Stimulated activated CD4-positive, alpha-beta T cell treated with anti-CD3 and anti-CD28 coated beads, Interleukin-2, amount 100 ng/mL, for 4 hours (primary cell): ENCODE measurements around the gene ZNF536.
"Not testable (repeated sequence)": the region's sequence is repeated elsewhere in the genome, so short reads cannot be mapped to it uniquely, and the experiment has no call there.

Experiments
- DNase-seq: peaks from one replicate; pipeline ENCODE4 v3.0.0-alpha.2; 2020; ENCODE audit warnings: low read depth

ZNF536 gene

GRCh38 chr19:30388819-30389218, 16.6 kb downstream of the ZNF536 start:
- DNase-seq: no peak

DNA sequence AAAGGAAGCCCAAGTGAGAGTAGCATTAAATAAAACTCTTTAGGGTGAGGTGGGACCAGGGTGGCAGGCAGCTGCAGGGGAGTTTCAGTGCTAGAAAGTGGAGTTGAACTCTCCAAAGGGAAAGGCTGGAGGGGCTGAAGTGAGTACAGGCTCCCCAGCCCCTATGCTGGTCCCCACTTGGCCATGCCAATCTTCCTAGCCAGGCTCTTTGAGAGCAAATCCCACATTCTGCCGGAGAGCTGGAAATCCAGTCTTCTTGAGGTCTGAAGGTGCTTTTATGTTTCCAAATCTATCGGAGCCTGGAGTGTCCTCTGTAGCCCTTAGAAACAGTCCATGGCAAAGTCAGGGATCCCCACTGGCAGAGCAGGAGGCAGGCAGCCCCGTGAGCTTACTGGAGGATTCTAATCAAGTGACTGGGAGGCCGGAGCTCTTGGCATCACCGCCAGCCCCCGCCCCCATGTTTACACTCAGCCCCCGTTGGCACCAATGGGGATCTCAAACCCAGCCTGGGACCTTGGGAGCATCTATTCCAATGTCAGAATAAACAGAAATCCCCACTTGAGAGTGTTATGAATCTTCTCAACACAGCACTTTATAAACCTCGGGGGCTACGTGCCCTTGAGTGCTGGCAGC, 18.3 kb downstream of the ZNF536 start:
- no peak for DNase-seq

DNA sequence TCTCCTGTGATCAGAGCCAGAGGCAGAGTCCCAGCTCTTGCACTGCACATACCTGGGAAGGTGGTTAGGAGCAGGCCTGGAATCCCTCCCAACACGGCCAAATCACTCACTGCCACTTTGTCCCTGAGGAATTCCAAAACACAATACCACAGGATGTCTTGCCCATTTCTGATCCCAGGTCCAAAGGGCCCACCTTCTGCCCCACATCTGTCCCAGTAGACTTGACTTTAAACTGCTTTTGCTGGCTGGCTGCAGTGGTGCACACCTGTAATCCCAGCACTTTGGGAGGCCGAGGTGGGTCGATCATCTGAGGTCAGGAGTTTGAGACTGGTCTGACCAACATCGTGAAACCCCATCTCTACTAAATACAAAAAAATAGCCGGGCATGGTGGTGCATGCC, 18.9 kb downstream of the ZNF536 start:
- no peak for DNase-seq

GRCh38 chr19:30391554-30392551, 19.7 kb downstream of the ZNF536 start:
- no peak for DNase-seq

DNA sequence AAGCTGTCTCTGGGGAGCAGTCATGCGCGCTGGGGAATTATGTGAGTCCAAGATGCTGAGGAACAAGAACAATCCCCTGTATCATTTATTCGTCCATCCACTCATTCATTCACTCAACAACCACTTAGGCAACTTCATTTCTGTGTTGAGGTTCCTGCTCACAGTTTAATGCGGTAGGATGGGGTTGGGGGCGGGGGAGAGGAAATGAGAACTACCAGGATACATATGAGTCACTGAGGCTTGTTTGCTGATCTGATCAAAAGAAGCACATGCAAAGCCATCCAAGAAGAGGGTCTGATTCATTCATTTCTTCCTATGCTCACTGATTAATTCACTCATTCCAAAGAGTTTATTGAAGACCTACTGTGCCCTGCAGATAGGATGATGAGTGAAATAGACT, 20.9 kb downstream of the ZNF536 start:
- no peak for DNase-seq

- no peak for DNase-seq
Measured at GRCh38 chr19:30393729-30394480, 21.7 kb downstream of the ZNF536 start.

DNA sequence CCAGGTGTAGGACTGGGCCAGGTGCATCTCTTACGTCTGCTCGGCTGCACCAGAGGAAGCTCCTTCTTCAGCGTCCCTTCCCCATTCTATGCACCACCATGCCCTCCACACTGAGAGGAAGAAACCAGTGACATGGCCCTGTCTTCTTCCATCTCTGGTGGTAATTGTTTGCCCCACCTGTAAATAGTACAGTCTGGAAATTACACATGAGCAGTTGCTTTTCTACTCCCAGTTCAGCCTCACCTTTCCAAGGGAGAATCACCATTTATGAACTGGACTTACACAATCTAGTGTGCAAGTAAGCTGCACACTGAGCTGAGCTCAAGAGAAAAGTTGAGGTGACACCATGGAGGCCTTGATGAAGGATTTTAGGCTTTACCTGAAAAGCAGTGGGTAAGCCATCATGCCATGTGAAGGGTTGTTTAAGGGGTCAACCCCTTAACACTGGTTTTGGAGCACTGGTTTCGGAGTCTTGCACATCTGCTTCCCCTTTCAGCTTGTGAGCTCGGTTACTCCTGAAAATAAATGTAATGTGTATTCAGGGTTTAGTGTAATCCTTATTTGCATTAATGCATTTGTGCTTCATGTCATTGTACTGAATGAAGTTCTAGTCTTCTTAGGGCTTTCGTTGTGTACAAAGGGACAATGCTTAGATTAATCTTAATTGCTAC, 22.4 kb downstream of the ZNF536 start:
- no peak for DNase-seq

- DNase-seq: no peak
Measured at GRCh38 chr19:30395283-30395682, 23.1 kb downstream of the ZNF536 start.

- not testable (repeated sequence) for DNase-seq
Measured at GRCh38 chr19:30398539-30398938, 26.4 kb downstream of the ZNF536 start.

GRCh38 chr19:30401956-30402355, 29.8 kb downstream of the ZNF536 start:
- no peak for DNase-seq

GRCh38 chr19:30402436-30403202, 30.4 kb downstream of the ZNF536 start:
- no peak for DNase-seq

- no peak for DNase-seq
Measured at GRCh38 chr19:30403203-30403985, 31.2 kb downstream of the ZNF536 start.

- DNase-seq: no peak
Measured at GRCh38 chr19:30406220-30407067, 34.3 kb downstream of the ZNF536 start.

- no peak for DNase-seq
Measured at GRCh38 chr19:30407068-30407709, 35.0 kb downstream of the ZNF536 start.

DNA sequence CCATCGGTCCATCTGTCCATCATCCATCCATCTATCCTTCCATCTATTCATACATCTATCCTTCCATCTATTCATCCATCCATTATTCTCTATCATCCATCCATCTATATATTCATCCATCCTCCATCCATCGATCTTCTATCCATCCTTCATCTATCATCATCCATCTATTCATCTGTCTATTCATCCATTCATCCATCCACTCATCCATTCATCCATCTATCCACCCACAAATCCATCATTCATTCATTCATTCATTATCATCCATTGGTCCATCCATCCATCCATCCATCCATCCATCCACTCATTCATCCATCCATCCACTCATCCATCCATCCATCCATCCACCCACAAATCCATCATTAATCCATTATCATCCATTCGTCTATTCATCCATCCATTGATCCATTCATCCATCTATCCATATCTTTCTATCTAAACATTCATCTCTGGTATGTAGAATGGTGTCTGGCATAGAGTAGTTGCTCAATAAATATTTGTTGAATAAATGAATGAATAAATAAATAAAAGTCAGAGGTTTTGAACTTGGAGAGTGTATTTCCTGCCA, 36.6 kb downstream of the ZNF536 start:
- DNase-seq: no peak

DNA sequence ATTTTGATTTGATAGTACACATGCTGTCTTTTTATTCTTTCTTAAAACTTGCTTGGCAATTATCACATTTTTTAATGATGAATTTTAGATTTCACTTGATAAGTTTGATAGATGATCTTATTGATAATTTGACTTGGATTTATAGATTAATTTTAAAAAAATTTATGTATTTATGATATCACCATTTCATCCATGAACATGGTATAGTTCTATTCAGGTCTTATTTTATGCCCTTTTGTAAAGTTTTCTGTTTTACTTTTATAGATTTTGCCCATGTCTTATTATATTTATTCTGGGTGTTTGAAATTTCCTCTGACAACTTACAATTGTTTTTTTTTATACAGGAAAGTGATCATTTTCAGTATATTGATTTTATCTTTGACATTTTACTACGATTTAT, 39.5 kb downstream of the ZNF536 start:
- DNase-seq: no peak

DNA sequence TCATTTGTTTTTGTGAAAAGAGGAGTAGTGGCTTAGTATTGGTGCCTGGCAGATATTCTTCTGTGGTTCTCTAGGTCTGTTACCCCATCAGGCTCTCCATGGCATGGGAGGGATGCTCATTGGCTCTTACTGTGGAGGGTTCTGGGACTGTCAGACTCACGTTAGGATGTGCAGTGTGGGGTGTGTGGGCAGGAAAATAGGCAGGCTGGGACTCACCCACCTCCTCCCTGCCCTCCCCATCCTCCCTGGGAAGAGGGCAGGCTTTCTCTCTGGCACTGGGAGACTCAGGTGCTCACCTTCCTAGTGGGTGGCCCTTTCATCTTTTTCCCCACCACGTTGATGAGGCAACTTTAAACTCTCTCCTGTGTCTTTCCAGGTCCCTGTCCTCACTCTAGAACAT, 44.2 kb downstream of the ZNF536 start:
- DNase-seq: no peak

DNA sequence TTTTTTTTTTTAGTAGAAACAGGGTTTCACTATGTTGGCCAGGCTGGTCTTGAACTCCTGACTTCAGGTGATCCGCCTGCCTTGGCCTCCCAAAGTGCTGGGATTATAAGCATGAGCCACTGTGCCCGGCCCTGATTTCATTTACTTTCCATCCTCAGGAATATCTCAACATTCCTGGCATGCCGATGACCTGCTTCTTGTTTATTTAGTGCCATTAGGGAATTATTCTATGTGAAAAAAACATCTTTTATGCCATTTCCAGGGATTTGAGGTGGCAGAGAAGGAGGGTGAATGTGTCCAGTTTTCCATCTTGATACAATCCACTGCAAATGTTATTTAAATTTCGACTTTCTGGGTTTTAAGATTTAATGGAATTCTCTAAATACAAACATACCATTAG, 45.0 kb downstream of the ZNF536 start:
- DNase-seq: not testable (repeated sequence)
